ENCODE measurements around the gene MAN1A2.
A peak's percentile ranks its signal among the peaks of the same experiment; 100 is the strongest.
"Not testable (repeated sequence)": the region's sequence is repeated elsewhere in the genome, so short reads cannot be mapped to it uniquely, and the experiment has no call there.

The MAN1A2 gene

DNA sequence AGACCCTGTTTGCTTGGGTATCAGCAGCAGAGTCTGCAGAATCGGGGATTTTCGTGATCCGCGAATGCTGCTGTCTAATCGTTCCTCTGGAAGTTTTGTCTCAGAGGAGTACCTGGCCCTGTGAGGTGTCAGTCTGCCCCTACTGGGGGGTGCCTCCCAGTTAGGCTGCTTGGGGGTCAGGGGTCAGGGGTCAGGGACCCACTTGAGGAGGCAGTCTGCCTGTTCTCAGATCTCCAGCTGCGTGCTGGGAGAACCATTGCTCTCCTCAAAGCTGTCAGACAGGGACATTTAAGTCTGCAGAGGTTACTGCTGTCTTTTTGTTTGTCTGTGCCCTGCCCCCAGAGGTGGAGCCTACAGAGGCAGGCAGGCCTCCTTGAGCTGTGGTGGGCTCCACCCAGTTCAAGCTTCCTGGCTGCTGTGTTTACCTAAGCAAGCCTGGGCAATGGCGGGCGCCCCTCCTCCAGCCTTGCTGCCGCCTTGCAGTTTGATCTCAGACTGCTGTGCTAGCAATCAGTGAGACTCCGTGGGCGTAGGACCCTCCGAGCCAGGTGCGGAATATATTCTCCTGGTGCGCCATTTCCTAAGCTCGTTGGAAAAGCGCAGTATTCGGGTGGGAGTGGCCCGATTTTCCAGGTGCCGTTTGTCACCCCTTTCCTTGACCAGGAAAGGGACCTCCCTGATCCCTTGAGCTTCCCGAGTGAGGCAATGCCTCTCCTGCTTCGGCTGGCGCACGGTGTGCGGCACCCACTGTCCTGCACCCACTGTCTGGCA is 9.2 kb upstream of the MAN1A2 start:
- not testable (repeated sequence) for H2AFZ ChIP-seq (ENCODE audit: low read depth, low read length); H4K8ac ChIP-seq (ENCODE audit: low read length); H4K91ac ChIP-seq (ENCODE audit: low read length); H2BK120ac ChIP-seq (ENCODE audit: low read depth, low read length); H3K27me3 ChIP-seq (ENCODE audit: control insufficient read depth in 1 of 2, insufficient read depth in 1 of 2, low read length in 2 of 2); H3K4ac ChIP-seq (ENCODE audit: low read depth in 1 of 2, low read length in 2 of 2); H3K27ac ChIP-seq (ENCODE audit: low read length, poor library complexity, severe bottlenecking); H3K9ac ChIP-seq (ENCODE audit: low read length); H3K4me3 ChIP-seq (ENCODE audit: insufficient read depth in 1 of 2, low read depth in 1 of 2, low read length in 2 of 2); H2AK5ac ChIP-seq (ENCODE audit: low read length, severe bottlenecking); H3K18ac ChIP-seq (ENCODE audit: low read depth in 1 of 2, low read length in 2 of 2); H3K23ac ChIP-seq (ENCODE audit: low read length in 2 of 2); H3K4me1 ChIP-seq (ENCODE audit: control insufficient read depth, insufficient read depth, low read depth, low read length); H3K4me2 ChIP-seq (ENCODE audit: low read length, poor library complexity, severe bottlenecking); H2BK15ac ChIP-seq (ENCODE audit: low read depth, poor library complexity, severe bottlenecking); H2BK12ac ChIP-seq (ENCODE audit: low read length in 2 of 2); DNase-seq; H2BK5ac ChIP-seq (ENCODE audit: low read depth, low read length, poor library complexity, severe bottlenecking); H3K14ac ChIP-seq (ENCODE audit: low read length in 2 of 2); H3K36me3 ChIP-seq (ENCODE audit: control insufficient read depth in 1 of 2, insufficient read depth in 2 of 2, low read depth in 1 of 2, low read length in 2 of 2); H3K79me1 ChIP-seq (replicated peaks; ENCODE audit: low read length, poor library complexity, severe bottlenecking); H3K9me3 ChIP-seq (ENCODE audit: control insufficient read depth, low read length)
- WGBS, result 87% methylated on average over 24 of the region's 24 CpGs

DNA sequence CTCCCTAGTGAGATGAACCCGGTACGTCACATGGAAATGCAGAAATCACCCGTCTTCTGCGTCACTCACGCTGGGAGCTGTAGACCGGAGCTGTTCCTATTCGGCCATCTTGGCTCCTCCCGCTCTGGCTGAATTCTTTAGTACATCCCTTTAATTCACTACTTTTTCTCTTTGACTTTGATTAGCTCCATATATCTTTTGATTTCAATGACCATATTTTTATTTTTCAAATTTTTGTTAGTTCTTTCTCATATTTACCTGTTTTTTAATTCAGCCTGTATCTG is 8.7 kb upstream of the MAN1A2 start:
- not testable (repeated sequence) for H4K8ac ChIP-seq (ENCODE audit: low read length); H3K4me3 ChIP-seq (ENCODE audit: insufficient read depth in 1 of 2, low read depth in 1 of 2, low read length in 2 of 2); H4K91ac ChIP-seq (ENCODE audit: low read length); H3K79me1 ChIP-seq (replicated peaks; ENCODE audit: low read length, poor library complexity, severe bottlenecking); H2BK120ac ChIP-seq (ENCODE audit: low read depth, low read length); H3K27ac ChIP-seq (ENCODE audit: low read length, poor library complexity, severe bottlenecking); H2BK5ac ChIP-seq (ENCODE audit: low read depth, low read length, poor library complexity, severe bottlenecking); DNase-seq; H2AK5ac ChIP-seq (ENCODE audit: low read length, severe bottlenecking); H3K4ac ChIP-seq (ENCODE audit: low read depth in 1 of 2, low read length in 2 of 2); H3K9ac ChIP-seq (ENCODE audit: low read length); H3K4me2 ChIP-seq (ENCODE audit: low read length, poor library complexity, severe bottlenecking); H3K27me3 ChIP-seq (ENCODE audit: control insufficient read depth in 1 of 2, insufficient read depth in 1 of 2, low read length in 2 of 2); H2BK15ac ChIP-seq (ENCODE audit: low read depth, poor library complexity, severe bottlenecking); H2BK12ac ChIP-seq (ENCODE audit: low read length in 2 of 2); H2AFZ ChIP-seq (ENCODE audit: low read depth, low read length); H3K23ac ChIP-seq (ENCODE audit: low read length in 2 of 2); H3K9me3 ChIP-seq (ENCODE audit: control insufficient read depth, low read length); H3K18ac ChIP-seq (ENCODE audit: low read depth in 1 of 2, low read length in 2 of 2); H3K14ac ChIP-seq (ENCODE audit: low read length in 2 of 2); H3K4me1 ChIP-seq (ENCODE audit: control insufficient read depth, insufficient read depth, low read depth, low read length); H3K36me3 ChIP-seq (ENCODE audit: control insufficient read depth in 1 of 2, insufficient read depth in 2 of 2, low read depth in 1 of 2, low read length in 2 of 2)
- 95% methylated on average over 5 of the region's 8 CpGs for WGBS

DNA sequence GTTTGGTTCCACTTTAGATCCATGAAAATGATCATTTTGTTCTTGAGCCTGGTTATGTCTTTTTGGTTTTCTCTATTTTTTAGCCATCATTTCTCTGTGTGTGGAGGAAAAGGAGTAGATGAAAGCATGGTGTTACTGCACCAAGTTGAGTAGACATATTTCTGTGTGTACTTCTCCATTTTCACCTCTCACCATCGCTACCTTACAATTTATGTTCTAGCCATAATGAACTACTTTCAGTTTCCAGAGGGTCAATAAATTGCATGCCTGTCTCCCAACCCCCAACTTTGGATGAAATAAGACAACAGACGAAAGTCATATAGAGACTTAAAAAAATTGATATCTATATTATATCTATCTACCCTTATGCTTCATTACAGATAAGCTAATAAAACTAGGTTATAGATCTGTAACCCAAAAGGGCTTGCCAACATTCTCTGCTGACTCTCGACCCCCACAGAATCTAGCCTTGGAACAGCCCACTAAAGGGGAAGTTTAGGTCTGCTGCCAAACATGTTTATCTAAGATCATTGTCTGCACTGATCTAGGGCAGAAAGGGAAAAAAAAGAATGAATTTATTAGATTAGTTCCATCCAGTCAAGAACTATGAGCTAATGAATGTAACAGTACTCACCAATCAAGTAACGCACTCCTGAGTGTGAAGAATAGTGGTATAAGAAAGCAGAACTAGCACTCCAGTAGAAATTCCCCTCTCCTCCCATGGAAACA is 7.5 kb upstream of the MAN1A2 start:
- Histone ChIP-seq H2AK5ac (ENCODE audit: low read length, severe bottlenecking) (no peak overlapping the region), H3K36me3 (ENCODE audit: control insufficient read depth in 1 of 2, insufficient read depth in 2 of 2, low read depth in 1 of 2, low read length in 2 of 2) (no peaks in the 10 kb centered on the region), H2BK15ac (ENCODE audit: low read depth, poor library complexity, severe bottlenecking) (no peak overlapping the region), H3K9ac (ENCODE audit: low read length) (no peak overlapping the region), H3K14ac (ENCODE audit: low read length in 2 of 2) (no peak overlapping the region), H3K4me3 (ENCODE audit: insufficient read depth in 1 of 2, low read depth in 1 of 2, low read length in 2 of 2) (no peak overlapping the region), H2AFZ (ENCODE audit: low read depth, low read length) (no peak overlapping the region), H2BK120ac (ENCODE audit: low read depth, low read length) (no peak overlapping the region), H3K4me1 (ENCODE audit: control insufficient read depth, insufficient read depth, low read depth, low read length) (no peaks in the 10 kb centered on the region), H4K91ac (ENCODE audit: low read length) (no peak overlapping the region), H3K27me3 (ENCODE audit: control insufficient read depth in 1 of 2, insufficient read depth in 1 of 2, low read length in 2 of 2) (no peaks in the 10 kb centered on the region), H3K23ac (ENCODE audit: low read length in 2 of 2) (no peak overlapping the region), H3K9me3 (ENCODE audit: control insufficient read depth, low read length) (no peaks in the 10 kb centered on the region), H2BK12ac (ENCODE audit: low read length in 2 of 2) (no peak overlapping the region), H3K27ac (ENCODE audit: low read length, poor library complexity, severe bottlenecking) (no peak overlapping the region), H4K8ac (ENCODE audit: low read length) (no peak overlapping the region), H3K79me1 (replicated peaks; ENCODE audit: low read length, poor library complexity, severe bottlenecking) (no peaks in the 10 kb centered on the region), H3K4me2 (ENCODE audit: low read length, poor library complexity, severe bottlenecking) (no peak overlapping the region), H3K18ac (ENCODE audit: low read depth in 1 of 2, low read length in 2 of 2) (no peak overlapping the region), H2BK5ac (ENCODE audit: low read depth, low read length, poor library complexity, severe bottlenecking) (no peak overlapping the region), H3K4ac (ENCODE audit: low read depth in 1 of 2, low read length in 2 of 2) (no peak overlapping the region)
- DNase-seq, result no peak
- WGBS, result 95% methylated on average over 3 of the region's 4 CpGs

DNA sequence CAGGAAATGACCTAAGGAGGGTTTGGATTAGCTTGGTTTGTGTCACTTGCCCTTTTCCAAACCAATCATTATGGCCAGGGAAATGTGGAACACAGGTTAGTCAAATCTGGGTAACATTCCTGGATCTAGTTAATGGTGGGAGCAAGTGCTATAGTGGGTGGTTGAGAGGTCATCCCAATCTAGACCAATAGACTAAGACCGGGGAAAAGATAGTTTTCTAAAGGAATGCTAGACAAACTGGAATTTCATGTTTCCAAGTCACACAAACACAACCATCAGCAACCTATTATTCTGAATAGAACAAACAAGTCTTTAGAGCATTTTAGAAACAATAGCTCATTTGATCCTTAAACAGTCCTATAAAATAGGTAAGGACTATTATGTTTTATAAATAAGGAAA is 4.3 kb upstream of the MAN1A2 start:
- no peak overlapping the region for H4K91ac ChIP-seq (ENCODE audit: low read length)
- no peak overlapping the region for H2BK5ac ChIP-seq (ENCODE audit: low read depth, low read length, poor library complexity, severe bottlenecking)
- H3K36me3 ChIP-seq (ENCODE audit: control insufficient read depth in 1 of 2, insufficient read depth in 2 of 2, low read depth in 1 of 2, low read length in 2 of 2), result no peaks in the 10 kb centered on the region
- peaks cover 3% of the 10 kb centered on the region for H3K79me1 ChIP-seq (replicated peaks; ENCODE audit: low read length, poor library complexity, severe bottlenecking)
- no peak overlapping the region for H4K8ac ChIP-seq (ENCODE audit: low read length)
- H3K4me2 ChIP-seq (ENCODE audit: low read length, poor library complexity, severe bottlenecking), result peak overlapping the region; percentile 6
- no peaks in the 10 kb centered on the region for H3K9me3 ChIP-seq (ENCODE audit: control insufficient read depth, low read length)
- H2BK15ac ChIP-seq (ENCODE audit: low read depth, poor library complexity, severe bottlenecking), result no peak overlapping the region
- no peak overlapping the region for H3K18ac ChIP-seq (ENCODE audit: low read depth in 1 of 2, low read length in 2 of 2)
- H2AK5ac ChIP-seq (ENCODE audit: low read length, severe bottlenecking), result no peak overlapping the region
- no peak overlapping the region for H3K14ac ChIP-seq (ENCODE audit: low read length in 2 of 2)
- no peak overlapping the region for H3K23ac ChIP-seq (ENCODE audit: low read length in 2 of 2)
- H3K27me3 ChIP-seq (ENCODE audit: control insufficient read depth in 1 of 2, insufficient read depth in 1 of 2, low read length in 2 of 2), result no peaks in the 10 kb centered on the region
- H2BK12ac ChIP-seq (ENCODE audit: low read length in 2 of 2), result no peak overlapping the region
- no peak for DNase-seq
- H3K27ac ChIP-seq (ENCODE audit: low read length, poor library complexity, severe bottlenecking), result no peak overlapping the region
- no peak overlapping the region for H2AFZ ChIP-seq (ENCODE audit: low read depth, low read length)
- no peaks in the 10 kb centered on the region for H3K4me1 ChIP-seq (ENCODE audit: control insufficient read depth, insufficient read depth, low read depth, low read length)
- no peak overlapping the region for H3K9ac ChIP-seq (ENCODE audit: low read length)
- WGBS, result no CpG with 5 or more reads among the region's 1 CpG
- H3K4me3 ChIP-seq (ENCODE audit: insufficient read depth in 1 of 2, low read depth in 1 of 2, low read length in 2 of 2), result no peak overlapping the region
- no peak overlapping the region for H2BK120ac ChIP-seq (ENCODE audit: low read depth, low read length)
- no peak overlapping the region for H3K4ac ChIP-seq (ENCODE audit: low read depth in 1 of 2, low read length in 2 of 2)

Data from mesenchymal stem cell (in vitro differentiated cells and primary cell).